Neural cell (in vitro differentiated cells): ENCODE measurements around the gene TAX1BP3.

Experiments
- CTCF ChIP-seq: fragments of 450-650 bp; IDR thresholded peaks from 2 replicates; pipeline ENCODE4 v1.5.1; 2014; ENCODE audit warnings: antibody characterized with exemption, mild to moderate bottlenecking, moderate library complexity; ENCODE audit not compliant: poor library complexity, severe bottlenecking
- EP300 ChIP-seq: fragments of 450-650 bp; conservative IDR thresholded peaks from 2 replicates; pipeline ENCODE4 v1.6.1; 2014; ENCODE audit warnings: antibody characterized with exemption, mild to moderate bottlenecking, moderate library complexity; ENCODE audit not compliant: poor library complexity, severe bottlenecking
- EZH2 ChIP-seq: fragments of 200-600, 300-800 bp; shearing (Covaris generic), sonication (generic); IDR thresholded peaks from 2 replicates; pipeline ENCODE4 v1.6.1; 2014; ENCODE audit warnings: antibody characterized with exemption, low read length, borderline replicate concordance, mild to moderate bottlenecking; ENCODE audit not compliant: insufficient read depth, poor library complexity, severe bottlenecking
- POLR2AphosphoS5 ChIP-seq: IDR thresholded peaks from 2 replicates; pipeline ENCODE4 v1.6.1; 2012
- RAD21 ChIP-seq: fragments of 450-650 bp; conservative IDR thresholded peaks from 2 replicates; pipeline ENCODE4 v1.6.1; 2014; ENCODE audit warnings: antibody characterized with exemption, mild to moderate bottlenecking, moderate library complexity
- TAF1 ChIP-seq: IDR thresholded peaks from 2 replicates; pipeline ENCODE4 v1.6.1; 2012; ENCODE audit warnings: low read depth

- no peak for TF ChIP-seq CTCF
- TF ChIP-seq POLR2AphosphoS5 = no peak
- TF ChIP-seq EZH2 = no peak
- TF ChIP-seq RAD21 = no peak
- TF ChIP-seq TAF1 = no peak
- TF ChIP-seq EP300 = no peak
Observed at GRCh38 chr17:3688852-3689261, 20.5 kb upstream of the TAX1BP3 start.
